GM12892 (cell line): ENCODE measurements around the gene ACSL1.

ENCODE experiments used
- DNase-seq: peaks from one replicate; pipeline ENCODE4 v3.0.0; 2011; ENCODE audit not compliant: insufficient read length
- FAIRE-seq: peaks from 2 replicates; lab custom pipeline; 2011; peaks lifted over from hg19 to GRCh38; lab: Jason Lieb, UNC
- POLR2A ChIP-seq: IDR thresholded peaks from 2 replicates; pipeline ENCODE4 v1.6.1; 2011; ENCODE audit warnings: low read depth, low read length, control low read depth
- POLR2AphosphoS5 ChIP-seq: IDR thresholded peaks from 2 replicates; pipeline ENCODE4 v1.6.1; 2011; ENCODE audit warnings: low read depth, low read length, control low read depth
- TAF1 ChIP-seq: IDR thresholded peaks from 2 replicates; pipeline ENCODE4 v1.6.1; 2011; ENCODE audit warnings: low read depth, mild to moderate bottlenecking, control low read depth, low read length, borderline replicate concordance

ACSL1 gene

DNA sequence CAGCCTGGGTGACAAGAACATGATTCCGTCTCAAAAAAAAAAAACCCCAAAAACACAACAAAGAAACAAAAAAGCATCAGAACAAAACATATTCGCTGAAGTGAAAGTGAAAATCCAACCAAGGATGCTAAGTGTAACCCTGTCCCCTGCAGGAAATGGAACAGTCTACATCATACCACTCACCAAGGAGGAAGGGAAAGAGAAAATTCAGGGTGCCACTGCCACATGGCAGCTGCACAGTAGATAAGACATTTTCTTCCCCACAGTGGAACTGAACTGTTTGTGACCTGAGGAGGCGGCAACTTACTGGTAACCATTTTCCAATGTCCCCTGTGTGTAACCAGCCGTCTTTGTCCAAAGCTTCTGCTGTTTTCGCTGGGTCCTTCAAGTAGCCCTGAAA is 63.7 kb downstream of the ACSL1 start:
- DNase-seq (no peak), FAIRE-seq (no peak)
- TF ChIP-seq POLR2A, result no peak
- TF ChIP-seq TAF1, result no peak
- TF ChIP-seq POLR2AphosphoS5, result no peak

GRCh38 chr4:184760681-184761080 is 65.1 kb downstream of the ACSL1 start:
- FAIRE-seq (no peak), DNase-seq (no peak)
- TF ChIP-seq POLR2AphosphoS5 (no peak), TAF1 (no peak), POLR2A (no peak)

DNA sequence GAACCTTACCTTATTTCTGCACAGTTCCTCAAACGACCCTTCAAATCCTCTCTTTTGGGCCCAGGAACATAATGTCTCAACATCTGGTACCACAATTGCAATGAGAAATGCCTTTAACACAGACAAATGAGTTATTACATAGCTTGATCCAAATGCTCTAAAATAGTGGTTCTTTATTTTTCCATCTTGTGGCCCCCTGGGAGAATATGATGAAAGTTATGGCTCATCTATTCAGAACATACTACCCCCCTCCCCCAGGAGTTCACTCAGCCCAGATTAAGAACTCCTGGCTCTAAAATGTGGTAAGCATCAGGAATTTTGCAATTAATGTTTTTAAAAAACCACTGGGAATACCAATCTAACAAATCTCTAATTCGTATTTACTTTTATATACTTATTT is 68.0 kb downstream of the ACSL1 start:
- TF ChIP-seq POLR2A, result no peak
- no peak for TF ChIP-seq TAF1
- TF ChIP-seq POLR2AphosphoS5, result no peak
- FAIRE-seq, result no peak
- no peak for DNase-seq

GRCh38 chr4:184756399-184756798 is 69.4 kb downstream of the ACSL1 start:
- no peak for DNase-seq
- TF ChIP-seq TAF1, result no peak
- TF ChIP-seq POLR2A, result no peak
- TF ChIP-seq POLR2AphosphoS5, result no peak
- no peak for FAIRE-seq

GRCh38 chr4:184755278-184755677 is 70.5 kb downstream of the ACSL1 start:
- FAIRE-seq (no peak), DNase-seq (no peak)
- TF ChIP-seq TAF1, result no peak
- no peak for TF ChIP-seq POLR2AphosphoS5
- no peak for TF ChIP-seq POLR2A

GRCh38 chr4:184752496-184753275 is 73.1 kb downstream of the ACSL1 start:
- FAIRE-seq (no peak), DNase-seq (no peak)
- TF ChIP-seq POLR2AphosphoS5, result no peak
- no peak for TF ChIP-seq POLR2A
- TF ChIP-seq TAF1, result no peak

DNA sequence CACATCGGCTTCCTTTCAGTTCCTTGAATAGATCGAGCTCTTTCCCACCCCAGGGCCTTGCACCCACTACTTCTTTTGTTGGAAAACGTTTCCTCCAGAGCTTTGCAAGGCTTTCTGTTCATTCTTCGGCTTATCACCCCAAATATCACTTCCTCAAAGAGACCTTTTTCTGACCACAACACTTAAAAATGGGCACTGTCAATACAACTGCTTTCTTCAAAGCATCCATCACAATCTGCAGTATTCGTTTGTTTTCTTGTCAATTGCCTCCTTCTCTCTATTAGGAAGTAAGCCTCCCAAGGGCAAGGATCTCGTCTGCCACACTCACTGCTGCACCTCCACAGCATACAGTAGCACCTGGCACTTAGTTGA is 74.2 kb downstream of the ACSL1 start:
- FAIRE-seq (no peak), DNase-seq (no peak)
- TF ChIP-seq POLR2AphosphoS5 (no peak), POLR2A (no peak), TAF1 (no peak)

- DNase-seq, result no peak
- FAIRE-seq, result no peak
- TF ChIP-seq POLR2AphosphoS5 (no peak), TAF1 (no peak), POLR2A (no peak)
Observed at GRCh38 chr4:184750926-184751584, 74.7 kb downstream of the ACSL1 start.

- FAIRE-seq, result no peak
- TF ChIP-seq TAF1 (no peak), POLR2AphosphoS5 (no peak), POLR2A (no peak)
- no peak for DNase-seq
Observed at GRCh38 chr4:184748251-184748652, 77.5 kb downstream of the ACSL1 start.

DNA sequence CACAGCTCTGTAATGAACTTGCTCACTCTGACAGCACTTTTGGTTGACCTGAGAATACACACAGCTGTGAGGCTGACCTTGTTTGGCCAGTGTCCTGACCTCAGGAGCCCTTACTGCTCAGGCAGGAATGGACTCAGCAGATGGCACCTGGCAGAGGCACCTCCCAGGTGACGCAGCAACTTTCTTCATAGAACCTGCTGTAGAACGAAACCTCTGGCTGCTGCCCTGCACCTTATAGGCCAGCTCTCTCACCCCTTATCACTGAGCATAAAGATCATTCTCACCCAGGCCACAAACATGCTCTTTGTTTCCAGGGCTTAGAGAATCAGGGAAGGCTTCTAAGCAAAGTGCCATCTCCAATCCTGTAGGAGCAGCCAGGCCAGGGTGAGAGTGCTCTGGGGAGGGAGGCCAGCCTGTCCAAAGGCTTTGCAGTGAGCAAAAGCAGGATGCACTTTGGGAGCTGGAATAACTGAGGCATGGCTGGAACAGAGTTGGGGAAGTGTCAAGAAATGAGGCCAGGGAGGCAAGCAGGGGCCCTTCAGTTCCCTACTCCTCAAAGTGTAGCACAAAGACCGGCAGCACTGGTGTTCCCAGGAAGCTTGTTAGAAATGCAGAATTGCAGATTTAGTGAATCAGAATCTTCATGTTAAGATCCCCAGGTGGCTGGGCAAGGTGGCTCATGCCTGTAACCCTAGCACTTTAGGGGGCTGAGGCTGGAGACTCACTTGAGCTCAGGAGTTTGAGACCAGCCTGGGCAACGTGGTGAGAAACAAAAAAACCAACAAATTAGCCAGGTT is 78.5 kb downstream of the ACSL1 start:
- TF ChIP-seq POLR2AphosphoS5 (no peak), TAF1 (no peak), POLR2A (no peak)
- DNase-seq, result no peak
- no peak for FAIRE-seq
